Kidney (tissue), 14 donors: ENCODE measurements around the gene SEBOX. TPM values are rescaled to one million over a fixed set of nuclear protein-coding genes. Genes with fewer than 3 reads are reported as not detected.
A peak's percentile ranks its signal among the peaks of the same experiment; 100 is the strongest.

Experiments
- DNase-seq, 5 donors: peaks; one replicate each; pipeline ENCODE4 v3.0.0-alpha.2; 2013 to 2020
- FAIRE-seq: peaks from 2 replicates; lab custom pipeline; 2012; peaks lifted over from hg19 to GRCh38; lab: Jason Lieb, UNC
- H3K27ac ChIP-seq, 2 donors: one replicate each; pipeline ENCODE4 v1.7.0; 2013; ENCODE audit warnings: low read depth in 2 of 2, low read length in 2 of 2, inconsistent platforms in 1 of 2
- H3K27me3 ChIP-seq: one replicate; pipeline ENCODE4 v1.7.1; 2013; ENCODE audit warnings: low read length, inconsistent platforms; ENCODE audit not compliant: control insufficient read depth, insufficient read depth
- H3K36me3 ChIP-seq, 3 donors: one replicate each; pipeline versions ENCODE4 v1.7.0 to v1.7.1; 2013; ENCODE audit warnings: low read length in 3 of 3, control low read depth in 1 of 3, inconsistent platforms in 1 of 3; ENCODE audit not compliant: insufficient read depth in 3 of 3, control insufficient read depth in 2 of 3
- H3K4me1 ChIP-seq, 3 donors: one replicate each; pipeline versions ENCODE4 v1.7.0 to v1.7.1; 2013; ENCODE audit warnings: low read length in 3 of 3, inconsistent platforms in 1 of 3, low read depth in 1 of 3; ENCODE audit not compliant: control insufficient read depth in 2 of 3, insufficient read depth in 2 of 3
- H3K4me3 ChIP-seq, 3 donors: one replicate each; pipeline versions ENCODE4 v1.7.0 to v1.8.1; 2013; ENCODE audit warnings: low read length in 3 of 3, control low read depth in 1 of 3, inconsistent platforms in 1 of 3
- H3K9ac ChIP-seq, 3 donors: one replicate each; pipeline versions ENCODE4 v1.7.0 to v1.7.1; 2013; ENCODE audit warnings: low read length in 3 of 3, control low read depth in 1 of 3, inconsistent platforms in 1 of 3
- H3K9me3 ChIP-seq, 3 donors: one replicate each; pipeline versions ENCODE4 v1.7.0 to v1.7.1; 2013; ENCODE audit warnings: low read length in 3 of 3, control low read depth in 1 of 3, inconsistent platforms in 1 of 3; ENCODE audit not compliant: control insufficient read depth in 2 of 3, insufficient read depth in 1 of 3
- CTCF ChIP-seq: IDR thresholded peaks from 3 replicates; pipeline ENCODE4 v1.5.1; 2012; ENCODE audit warnings: mild to moderate bottlenecking, moderate library complexity, borderline replicate concordance; ENCODE audit not compliant: insufficient read depth; ENCODE audit errors: extremely low read depth
- intact Hi-C: fragments of 100-400 bp; cut with DNase I; formaldehyde crosslinking; loops from one replicate; pipeline ENCODE4 v1.11.1; 2022
- polyA plus RNA-seq: library from polyadenylated mRNA; stranded (reverse); fragments of 350-450 nt; fragmentation: Illumina TruSeq; extraction: RNeasy Lipid Tissue Mini Kit (QIAGEN cat#74804); gene quantifications from one replicate; pipeline ENCODE4 v1.2.3, GENCODE V29; 2014; ENCODE audit warnings: low read depth, low replicate concordance; ENCODE audit not compliant: insufficient read depth
- total RNA-seq: library from RNA; stranded (reverse); fragmentation: NEBNext Ultra II Directional; extraction: Animal tissue kit (Norgen Biotek cat#: 25700); gene quantifications from one replicate; pipeline ENCODE4 v1.2.1, GENCODE V29; 2021
- donor health status: control.
- donor health status: control.
- donor health status: control.
- donor health status: control.
- donor health status: control.
- donor health status: DM: yes; HTN: yes; CAD: no.
- donor health status: Normal renal cell carcinoma (clear cell type).

SEBOX gene
- total and polyA plus RNA-seq, 2 donors from 2014 or later: not detected

- TF ChIP-seq CTCF: no peak
- DNase-seq: no peak
- no peak for FAIRE-seq
- Histone ChIP-seq H3K27me3 (no peaks in the 10 kb centered on the region), H3K4me3 (peak overlapping the region; percentile 89 to 96 (median 89)), H3K4me1 (peaks cover 6 to 19% (median 13%) of the 10 kb centered on the region in 3 donors), H3K9me3 (no peaks in the 10 kb centered on the region), H3K27ac (peak overlapping the region; percentile 75 to 88), H3K9ac (peak overlapping the region; percentile 84 to 87 (median 86)), H3K36me3 (peaks cover 0 to 16% (median 10%) of the 10 kb centered on the region in 3 donors)
- intact Hi-C loops: no loop called here
Observed at GRCh38 chr17:28334666-28335200, 30.3 kb downstream of the SEBOX start.

- intact Hi-C loops: no loop called here
- Histone ChIP-seq H3K4me3 (peak overlapping the region; percentile 89 to 96 (median 89)), H3K4me1 (peaks cover 6 to 19% (median 13%) of the 10 kb centered on the region in 3 donors), H3K27ac (no peak overlapping the region), H3K9ac (peak overlapping the region in 2 of 3 donors; percentile 86 to 87), H3K27me3 (no peaks in the 10 kb centered on the region), H3K9me3 (no peaks in the 10 kb centered on the region), H3K36me3 (peaks cover 1 to 15% (median 12%) of the 10 kb centered on the region in 3 donors)
- FAIRE-seq (no peak), DNase-seq (peak in 1 of 5 donors; percentile 28)
- TF ChIP-seq CTCF: no peak
Observed at GRCh38 chr17:28334171-28334570, 30.8 kb downstream of the SEBOX start.

- FAIRE-seq (no peak), DNase-seq (peak in 1 of 5 donors; percentile 40)
- Histone ChIP-seq H3K9ac (no peak overlapping the region), H3K9me3 (no peaks in the 10 kb centered on the region), H3K4me1 (peaks cover 6 to 19% (median 13%) of the 10 kb centered on the region in 3 donors), H3K4me3 (no peak overlapping the region), H3K36me3 (peaks cover 3 to 22% (median 14%) of the 10 kb centered on the region in 3 donors), H3K27me3 (no peaks in the 10 kb centered on the region), H3K27ac (no peak overlapping the region)
- no peak for TF ChIP-seq CTCF
- intact Hi-C loops: no loop called here
Observed at GRCh38 chr17:28333083-28333746, 31.8 kb downstream of the SEBOX start.
